NCI-H446 (cell line): Measurements from ENCODE around the gene SPOCD1.

Source experiments
- DNase-seq, 2 experiments: peaks; one replicate each; lab custom pipeline; 2025; lab: John Stamatoyannopoulos, UW

Gene SPOCD1

DNA sequence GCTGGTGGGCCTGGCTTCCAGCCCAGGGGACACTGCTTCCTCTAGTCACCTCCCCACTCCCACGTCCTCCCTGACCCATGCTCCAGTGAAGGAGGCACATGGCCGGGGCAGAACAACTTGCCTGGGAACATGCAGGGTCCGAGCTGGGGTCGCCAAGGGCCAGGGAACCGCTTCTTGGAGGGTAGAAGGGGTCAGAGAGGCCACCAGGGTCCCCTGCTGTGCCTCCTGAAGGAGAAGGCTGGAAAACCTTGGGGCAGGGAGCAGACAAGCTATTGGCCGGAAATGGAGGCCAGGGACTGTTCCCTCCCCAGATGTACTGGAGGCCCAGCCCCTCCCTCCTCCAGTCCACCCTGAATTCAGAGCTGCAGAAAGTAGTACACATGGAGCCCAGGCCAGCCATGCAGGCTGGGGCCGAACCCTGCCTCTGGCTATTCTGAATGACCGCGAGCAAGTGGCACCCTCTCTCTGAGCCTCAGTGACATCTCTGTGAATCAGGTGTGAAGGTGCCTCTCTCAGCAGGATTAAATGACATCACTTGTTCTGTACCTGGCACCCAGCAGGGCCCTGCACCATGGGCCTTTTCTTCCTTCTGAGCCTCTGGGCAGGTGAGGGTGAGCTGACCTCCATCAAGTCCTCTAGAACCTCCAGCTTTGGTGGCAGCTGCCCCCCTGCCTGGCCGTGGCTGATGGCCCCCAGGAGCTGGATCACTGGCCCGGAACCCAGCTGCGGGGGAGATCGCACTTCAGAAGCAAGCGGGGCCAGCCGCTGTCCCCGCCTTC lies 15.7 kb downstream of the SPOCD1 start:
- DNase-seq = no peak

DNA sequence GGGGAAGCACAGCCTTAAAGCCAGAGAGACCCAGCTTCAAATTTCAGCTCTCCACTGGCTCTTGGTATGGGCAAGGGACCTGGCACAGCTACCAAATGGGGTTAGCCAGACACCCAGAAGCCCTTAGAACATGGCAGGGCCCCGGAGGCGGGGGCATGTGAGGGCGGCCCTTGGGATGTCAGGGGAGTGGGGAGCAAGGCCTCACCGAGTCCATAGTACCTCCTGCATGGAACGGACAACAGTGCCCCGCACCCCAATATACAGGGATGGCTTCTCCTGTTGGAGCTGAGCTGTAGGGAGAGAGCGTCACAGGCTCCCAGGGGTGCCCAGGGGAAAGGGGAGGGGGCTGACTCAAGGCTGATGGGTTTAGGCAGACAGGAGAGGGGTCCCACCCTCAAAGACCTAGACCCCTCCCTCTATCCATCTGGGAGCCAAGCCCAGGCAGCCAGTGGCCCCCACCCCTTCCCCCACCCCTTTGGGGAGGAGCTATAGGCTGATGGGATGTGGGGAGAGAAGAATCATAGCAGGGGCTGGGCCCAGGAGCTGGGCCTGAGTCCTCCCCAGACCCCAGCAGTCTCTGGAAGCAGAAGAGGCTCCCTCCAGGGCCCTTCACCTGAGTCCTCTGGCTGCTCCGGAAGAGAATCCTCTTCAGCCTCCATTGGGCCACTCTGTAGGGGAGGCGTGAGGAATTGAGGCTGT lies 16.5 kb downstream of the SPOCD1 start:
- no peak for DNase-seq

- no peak for DNase-seq
Observed at GRCh38 chr1:31798433-31799195, 17.2 kb downstream of the SPOCD1 start.

DNA sequence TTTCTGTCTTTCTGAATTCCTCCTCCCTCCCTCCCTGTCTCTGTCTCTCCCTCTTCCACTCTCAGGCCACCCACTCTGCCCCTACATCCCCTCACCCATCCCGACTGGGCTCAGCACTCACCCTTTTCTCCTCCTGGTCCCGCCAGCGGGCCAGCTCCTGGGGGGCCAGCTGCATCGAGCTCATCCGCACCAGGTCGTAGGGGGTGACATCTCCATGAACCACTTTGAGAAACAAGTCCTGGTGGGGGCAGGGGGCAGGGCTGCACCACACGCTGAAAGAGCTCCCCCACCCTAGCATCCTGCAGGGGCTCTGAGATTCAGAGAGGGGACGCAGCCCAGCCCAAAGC lies 17.8 kb downstream of the SPOCD1 start:
- no peak for DNase-seq

DNA sequence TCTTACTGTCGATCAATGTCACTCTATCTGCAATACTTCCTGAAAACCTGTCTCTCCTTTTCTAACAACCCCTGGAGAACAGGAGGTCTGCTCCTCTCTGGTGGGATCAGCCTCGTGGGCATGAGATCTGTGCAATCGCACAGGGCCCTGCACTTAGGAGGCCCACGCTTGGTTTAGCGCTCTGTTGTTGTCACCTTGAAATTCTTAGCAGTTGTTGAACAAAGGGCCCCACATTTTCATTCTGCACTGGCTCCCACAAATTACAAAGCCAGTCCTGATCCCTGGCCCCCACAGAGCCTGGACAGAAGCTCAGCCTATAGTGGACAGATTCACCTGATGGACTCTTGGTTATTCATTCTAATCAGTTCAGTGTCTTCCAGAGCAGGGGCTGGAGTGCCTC lies 18.6 kb downstream of the SPOCD1 start:
- no peak for DNase-seq

DNA sequence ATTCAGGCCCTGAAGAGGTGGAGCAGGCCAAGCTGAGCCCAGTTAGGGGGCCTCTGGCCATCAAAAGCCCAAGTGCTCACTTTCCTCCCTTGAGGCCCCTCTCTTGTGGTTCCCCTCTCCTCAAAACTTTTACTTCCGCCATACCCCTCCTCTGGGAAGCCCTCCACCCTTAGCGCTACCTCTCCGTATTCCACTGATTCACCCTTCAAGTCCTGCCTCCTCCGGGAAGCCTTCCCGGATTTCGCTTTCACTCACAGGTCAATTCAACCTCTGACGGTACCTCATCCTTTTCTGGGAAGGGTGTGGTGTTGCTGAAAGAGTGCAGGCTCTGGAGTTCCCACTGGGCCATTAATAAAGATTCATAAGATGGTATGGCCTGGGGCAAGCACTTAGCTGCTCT lies 19.1 kb downstream of the SPOCD1 start:
- no peak for DNase-seq

DNA sequence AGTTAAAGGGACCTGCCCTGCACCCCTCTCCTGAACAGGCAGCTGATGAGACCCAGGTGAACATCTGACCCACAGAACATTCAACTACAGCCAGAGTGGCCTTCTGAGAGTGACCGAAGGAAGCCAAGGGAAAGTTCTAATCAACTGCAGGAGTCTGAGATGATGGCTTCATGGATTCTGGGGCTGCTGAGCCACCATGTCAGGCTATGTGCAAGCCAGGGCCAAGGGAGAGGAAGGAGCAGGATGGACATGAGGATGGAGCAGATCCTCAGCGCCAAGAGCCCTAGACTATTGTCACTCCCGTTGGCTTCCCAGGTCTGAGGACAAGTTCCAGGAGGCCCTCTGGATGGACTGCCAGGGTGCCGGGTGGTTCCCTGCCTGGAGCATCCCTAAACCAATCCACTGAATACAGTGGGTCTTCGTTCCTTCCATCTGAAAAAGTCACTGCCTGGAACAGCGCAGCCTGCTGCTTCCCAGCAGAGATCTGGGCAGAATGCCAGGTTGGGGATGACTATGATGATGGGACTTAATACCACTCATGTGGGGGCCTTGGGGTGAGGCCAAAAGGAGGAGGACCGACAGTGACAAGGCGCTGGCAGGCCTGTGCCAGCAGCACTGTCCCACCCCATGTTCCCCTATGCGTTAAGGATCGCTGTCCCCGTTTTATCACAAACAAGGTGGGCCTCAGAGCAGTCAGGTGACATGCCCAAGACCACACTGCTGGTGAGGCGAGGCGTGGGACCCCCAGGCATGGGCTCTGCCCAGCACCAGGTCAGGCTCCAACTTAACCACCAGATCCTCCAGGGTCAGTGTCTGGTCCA lies 19.8 kb downstream of the SPOCD1 start:
- peak in 1 of 2 experiments; percentile 79 for DNase-seq

DNA sequence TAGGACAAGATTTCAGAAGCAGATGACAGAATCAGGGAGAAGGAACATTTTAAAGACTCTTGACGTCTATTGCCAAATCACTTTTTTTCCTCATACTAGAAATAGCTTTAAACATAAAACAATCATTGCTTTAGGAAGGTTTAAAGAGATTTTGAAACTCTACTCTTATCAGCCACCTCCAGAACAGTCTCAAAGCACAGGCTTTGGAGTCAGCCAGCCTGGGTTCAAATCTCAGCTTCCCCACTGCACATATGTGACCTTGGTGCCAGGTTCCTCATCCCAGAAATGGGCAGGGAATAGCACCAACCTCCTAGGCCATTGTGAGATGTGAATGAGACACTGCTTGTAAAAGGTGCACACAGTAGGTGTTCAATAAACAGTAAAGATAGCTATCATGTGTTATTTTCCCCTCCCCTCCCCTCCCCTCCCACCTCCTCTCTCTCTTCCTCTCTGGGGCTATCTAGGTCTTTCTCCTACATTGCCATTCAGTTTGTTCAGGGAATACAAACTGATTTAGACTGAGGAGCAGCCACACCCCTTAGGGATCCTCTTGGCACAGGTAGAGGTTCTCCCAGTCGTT lies 20.6 kb downstream of the SPOCD1 start:
- no peak for DNase-seq

DNA sequence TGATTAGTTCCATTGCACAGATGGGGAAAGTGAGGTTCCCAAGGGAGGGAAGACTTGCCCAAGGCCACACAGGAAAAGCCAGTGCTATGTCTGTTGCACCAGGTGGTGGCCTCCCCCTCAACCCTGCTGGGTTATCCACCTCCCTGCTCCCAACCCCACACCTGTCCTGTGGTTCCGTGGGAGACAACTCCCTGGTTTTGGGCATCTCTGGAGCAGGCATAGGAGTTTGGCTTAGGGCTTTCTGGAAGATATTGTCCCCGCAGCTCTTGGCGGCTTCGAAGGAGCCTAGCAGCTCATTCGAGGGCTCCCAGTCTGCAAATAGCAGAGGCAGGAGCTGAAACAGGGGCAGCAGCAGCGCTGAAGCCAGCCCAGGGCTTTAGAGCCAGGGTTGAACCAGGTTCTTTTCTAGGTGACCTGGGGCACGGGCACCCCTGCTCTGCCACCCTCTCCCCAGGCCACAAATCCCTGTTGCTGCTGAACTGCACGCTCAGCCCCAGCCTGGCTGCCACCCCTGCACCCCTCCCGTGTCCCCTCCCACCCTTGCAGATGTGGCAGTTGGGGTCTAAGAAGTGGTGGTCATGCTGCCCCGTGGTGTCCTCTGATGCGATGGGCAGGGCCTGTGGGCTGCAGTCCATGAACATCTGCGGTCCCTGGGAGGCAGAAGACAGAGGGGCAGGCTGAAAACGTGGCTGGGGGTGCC lies 22.1 kb downstream of the SPOCD1 start:
- no peak for DNase-seq

DNA sequence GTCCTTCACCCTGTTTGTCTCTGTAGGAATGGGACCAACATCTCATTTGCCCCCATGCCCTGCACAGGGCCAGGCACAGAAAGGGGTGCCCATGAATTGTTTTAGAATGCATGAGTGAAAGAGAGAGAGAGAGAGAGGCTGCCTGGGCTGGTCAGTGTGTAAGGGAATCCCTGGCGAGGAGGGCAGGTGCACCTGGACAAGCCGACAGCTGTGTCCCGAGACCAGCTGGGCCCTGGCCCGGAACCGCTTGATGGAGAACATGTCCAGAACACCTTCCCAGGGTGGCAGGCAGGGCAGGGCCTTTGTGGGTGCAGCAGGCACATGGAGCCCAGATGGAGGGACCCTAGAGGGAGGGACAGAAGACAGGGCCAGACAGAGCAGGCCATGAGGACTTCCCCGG lies 22.7 kb downstream of the SPOCD1 start:
- DNase-seq = no peak

DNA sequence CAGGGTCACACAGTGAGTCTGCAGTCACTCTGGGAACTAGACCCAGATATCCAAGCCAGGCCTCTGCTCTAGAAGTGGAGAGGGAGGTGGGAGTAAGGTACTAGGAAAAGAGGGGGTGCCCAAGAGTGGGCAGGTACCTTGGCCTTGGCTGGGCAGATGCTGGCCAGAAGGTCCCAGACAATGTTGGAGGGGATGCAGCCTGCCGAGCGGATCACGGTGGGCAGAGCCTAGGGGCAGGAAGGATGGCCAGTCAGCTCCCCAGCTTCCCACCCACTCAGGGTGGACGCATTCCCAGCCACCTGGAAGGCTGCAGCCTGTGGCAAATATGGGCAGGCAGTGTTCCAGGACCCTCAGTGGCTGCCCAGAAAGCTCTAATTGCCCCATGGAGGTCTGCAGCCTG lies 23.3 kb downstream of the SPOCD1 start:
- DNase-seq = no peak

- DNase-seq = no peak
Observed at GRCh38 chr1:31792116-31792515, 23.7 kb downstream of the SPOCD1 start.

GRCh38 chr1:31791131-31791858 lies 24.5 kb downstream of the SPOCD1 start:
- DNase-seq = no peak

GRCh38 chr1:31790641-31791091 lies 25.2 kb downstream of the SPOCD1 start:
- no peak for DNase-seq

- DNase-seq = no peak
Observed at GRCh38 chr1:31790140-31790539, 25.7 kb downstream of the SPOCD1 start.

GRCh38 chr1:31789259-31790065 lies 26.4 kb downstream of the SPOCD1 start:
- DNase-seq = peak; percentile 74 to 89

DNA sequence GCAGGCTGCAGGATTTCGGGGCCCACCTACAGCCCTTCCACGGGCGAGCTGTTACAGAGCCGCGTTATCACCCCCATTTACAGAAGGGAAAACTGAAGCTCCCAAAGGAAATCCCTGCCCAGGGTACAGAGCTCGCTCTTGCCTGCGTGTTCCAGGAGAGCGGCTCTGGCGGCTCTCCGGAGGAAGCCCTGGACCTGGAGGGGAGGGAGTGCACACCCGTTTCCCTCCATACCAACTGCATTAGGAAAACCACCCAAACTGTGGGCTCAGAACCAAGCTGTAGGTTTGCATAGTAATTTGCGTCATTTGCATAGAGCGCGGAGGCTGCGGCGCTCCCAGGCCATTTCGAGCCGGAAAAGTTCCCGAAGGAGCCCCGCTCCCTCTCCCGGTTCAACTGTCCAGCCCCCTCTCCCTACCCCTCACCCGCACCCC lies 27.0 kb downstream of the SPOCD1 start:
- DNase-seq = peak; percentile 69 to 74

GRCh38 chr1:31788138-31788824 lies 27.5 kb downstream of the SPOCD1 start:
- DNase-seq = peak; percentile 44 to 73

DNA sequence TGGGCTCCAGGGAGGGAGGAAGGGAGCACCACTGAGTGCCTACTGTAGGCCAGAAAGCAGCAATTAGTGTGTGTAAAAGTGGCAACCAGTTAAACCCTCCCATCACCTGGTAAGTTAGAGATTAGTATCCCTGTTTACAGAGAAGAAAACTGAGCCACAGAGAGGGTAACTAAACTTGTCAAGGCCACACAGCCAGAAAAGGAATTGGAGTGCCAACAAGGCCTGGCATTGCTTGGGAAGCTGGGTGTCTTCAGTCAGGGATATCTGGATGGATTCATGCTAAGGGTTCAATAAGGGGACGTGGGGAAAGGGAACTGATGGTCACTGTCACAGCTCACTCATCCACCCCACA lies 28.1 kb downstream of the SPOCD1 start:
- no peak for DNase-seq
